Measurements from ENCODE around the gene RAB40B. TPM values are rescaled to one million over a fixed set of nuclear protein-coding genes. Genes with fewer than 3 reads are reported as not detected.

RAB40B gene
- total and polyA plus RNA-seq, 4 donors = 2.9 to 12.1 (median 10.5) TPM

DNA sequence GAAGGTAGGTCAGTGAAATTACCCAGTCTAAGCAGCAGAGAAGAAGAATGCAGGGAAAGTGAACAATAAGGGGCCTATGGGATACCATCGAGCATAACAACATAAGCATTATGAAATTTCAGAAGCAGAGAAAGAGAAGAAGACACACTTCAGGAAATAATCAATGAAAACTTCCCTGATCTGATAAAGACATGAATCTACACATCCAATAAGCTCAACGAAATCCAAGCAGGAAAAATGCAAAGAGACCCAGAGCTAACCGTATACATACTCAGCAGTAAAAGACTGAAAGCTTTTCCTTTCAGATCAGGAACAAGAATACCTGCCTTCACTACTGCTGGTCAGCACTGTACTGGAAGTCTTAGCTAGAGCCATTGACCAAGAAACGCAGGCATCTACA lies 88.8 kb downstream of the RAB40B start (continued):
- TF ChIP-seq FOXA2 (IDR thresholded peaks at IDR 0.05) = no peak

- Histone ChIP-seq H3K27ac (ENCODE audit: low read depth in 1 of 2, low read length in 2 of 2) (no peak overlapping the region), H3K9ac (ENCODE audit: low read depth in 1 of 2, low read length in 2 of 2) (no peak overlapping the region), H3K36me3 (ENCODE audit: control insufficient read depth in 4 of 4, insufficient read depth in 3 of 4, low read depth in 1 of 4, low read length in 3 of 4) (peaks cover 6 to 16% (median 11%) of the 10 kb centered on the region in 4 donors), H3K4me1 (ENCODE audit: control insufficient read depth in 4 of 4, insufficient read depth in 4 of 4, low read length in 3 of 4) (no peaks in the 10 kb centered on the region), H3K9me3 (ENCODE audit: control insufficient read depth in 4 of 4, low read length in 3 of 4) (no peaks in the 10 kb centered on the region), H3K27me3 (ENCODE audit: control insufficient read depth in 4 of 4, insufficient read depth in 4 of 4, low read length in 3 of 4) (no peaks in the 10 kb centered on the region), H3K4me3 (ENCODE audit: low read depth in 1 of 3, low read length in 3 of 3) (no peak overlapping the region)
- WGBS = 86% methylated on average over 5 of the region's 5 CpGs
- DNase-seq (ENCODE audit: low spot score) = no peak
- no peak for TF ChIP-seq FOXA1 (IDR thresholded peaks at IDR 0.05)
- no peak for TF ChIP-seq RXRA (IDR thresholded peaks at IDR 0.05)
- no peak for TF ChIP-seq TAF1 (conservative IDR thresholded peaks at IDR 0.05)
- TF ChIP-seq JUND (IDR thresholded peaks at IDR 0.05) = no peak
- no peak for TF ChIP-seq MAX (IDR thresholded peaks at IDR 0.05)
- no peak for TF ChIP-seq HNF4G (IDR thresholded peaks at IDR 0.05)
- no peak for TF ChIP-seq REST (IDR thresholded peaks at IDR 0.05)
- TF ChIP-seq GABPA (IDR thresholded peaks at IDR 0.05 in 1 of 2, conservative IDR thresholded peaks at IDR 0.05 in 1 of 2) = no peak
- TF ChIP-seq, protein P1, sequence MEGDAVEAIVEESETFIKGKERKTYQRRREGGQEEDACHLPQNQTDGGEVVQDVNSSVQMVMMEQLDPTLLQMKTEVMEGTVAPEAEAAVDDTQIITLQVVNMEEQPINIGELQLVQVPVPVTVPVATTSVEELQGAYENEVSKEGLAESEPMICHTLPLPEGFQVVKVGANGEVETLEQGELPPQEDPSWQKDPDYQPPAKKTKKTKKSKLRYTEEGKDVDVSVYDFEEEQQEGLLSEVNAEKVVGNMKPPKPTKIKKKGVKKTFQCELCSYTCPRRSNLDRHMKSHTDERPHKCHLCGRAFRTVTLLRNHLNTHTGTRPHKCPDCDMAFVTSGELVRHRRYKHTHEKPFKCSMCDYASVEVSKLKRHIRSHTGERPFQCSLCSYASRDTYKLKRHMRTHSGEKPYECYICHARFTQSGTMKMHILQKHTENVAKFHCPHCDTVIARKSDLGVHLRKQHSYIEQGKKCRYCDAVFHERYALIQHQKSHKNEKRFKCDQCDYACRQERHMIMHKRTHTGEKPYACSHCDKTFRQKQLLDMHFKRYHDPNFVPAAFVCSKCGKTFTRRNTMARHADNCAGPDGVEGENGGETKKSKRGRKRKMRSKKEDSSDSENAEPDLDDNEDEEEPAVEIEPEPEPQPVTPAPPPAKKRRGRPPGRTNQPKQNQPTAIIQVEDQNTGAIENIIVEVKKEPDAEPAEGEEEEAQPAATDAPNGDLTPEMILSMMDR (IDR thresholded peaks at IDR 0.05; ENCODE audit: low read depth, low read length, missing input control) = no peak
- no peak for TF ChIP-seq ZBTB33 (IDR thresholded peaks at IDR 0.05)
- TF ChIP-seq FOXA2 (IDR thresholded peaks at IDR 0.05) = no peak
- TF ChIP-seq HNF4A (conservative IDR thresholded peaks at IDR 0.05) = no peak
- no peak for TF ChIP-seq SP1 (IDR thresholded peaks at IDR 0.05)
- no peak for TF ChIP-seq YY1 (IDR thresholded peaks at IDR 0.05)
- no peak for TF ChIP-seq EGR1 (IDR thresholded peaks at IDR 0.05; ENCODE audit: low read depth in 2 of 2)
- no peak for TF ChIP-seq NR2F2 (IDR thresholded peaks at IDR 0.05)
Measured at GRCh38 chr17:82608816-82609215, 89.7 kb downstream of the RAB40B start.

All from liver (tissue), 9 donors.